Breast epithelium (tissue), 4 donors: ENCODE data around the gene AHRR. TPM values are rescaled to one million over a fixed set of nuclear protein-coding genes. Genes with fewer than 3 reads are reported as not detected.

ENCODE experiments used
- DNase-seq, 2 donors: peaks; one replicate each; pipeline ENCODE4 v3.0.0-alpha.2; 2019; ENCODE audit warnings: low spot score in 2 of 2
- H3K27ac ChIP-seq, 2 donors: fragments of 200-600 bp; sonication (generic) in 1 of 2; one replicate each; pipeline ENCODE4 v1.5.1; 2016 to 2019; ENCODE audit warnings: mild to moderate bottlenecking in 1 of 2
- H3K27me3 ChIP-seq, 2 donors: fragments of 200-600 bp; sonication (generic) in 1 of 2; one replicate each; pipeline versions ENCODE4 v1.5.1 to v1.6.0; 2017 to 2019; ENCODE audit warnings: control low read depth in 1 of 2, mild to moderate bottlenecking in 1 of 2
- H3K36me3 ChIP-seq: fragments of 200-600 bp; one replicate; pipeline ENCODE4 v1.5.1; 2019
- H3K4me1 ChIP-seq, 2 donors: fragments of 200-600 bp; sonication (generic); one replicate each; pipeline ENCODE4 v1.5.1; 2016 to 2019; ENCODE audit warnings: control low read depth in 1 of 2
- H3K4me3 ChIP-seq, 3 donors: fragments of 200-600 bp; sonication (generic); 1 replicate in 2 of 3; 2 replicates in 1 of 3; pipeline ENCODE4 v1.5.1; 2016 to 2019; ENCODE audit warnings: mild to moderate bottlenecking in 3 of 3, moderate library complexity in 2 of 3
- H3K9me3 ChIP-seq, 2 donors: fragments of 200-600 bp; sonication (generic) in 1 of 2; one replicate each; pipeline ENCODE4 v1.5.1; 2016 to 2019; ENCODE audit warnings: control low read depth in 1 of 2
- CTCF ChIP-seq, 3 donors: fragments of 450-650 bp; IDR thresholded peaks; one replicate each; pipeline ENCODE4 v1.5.1; 2016 to 2017; ENCODE audit warnings: antibody characterized with exemption in 3 of 3, mild to moderate bottlenecking in 3 of 3, moderate library complexity in 3 of 3
- POLR2A ChIP-seq: fragments of 450-650 bp; IDR thresholded peaks from one replicate; pipeline ENCODE4 v1.6.1; 2016; ENCODE audit warnings: antibody characterized with exemption, mild to moderate bottlenecking, moderate library complexity
- POLR2AphosphoS5 ChIP-seq, 3 donors: sonication (generic); formaldehyde crosslinking; IDR thresholded peaks; one replicate each; pipeline ENCODE4 v1.6.1; 2017; ENCODE audit warnings: antibody characterized with exemption in 3 of 3
- intact Hi-C: fragments of 100-400 bp; cut with DNase I; formaldehyde crosslinking; loops from one replicate; pipeline ENCODE4 v1.15.1; 2023; ENCODE audit warnings: low total_unique reads
- total RNA-seq, 3 donors: library from RNA; depleted of rRNA; stranded (reverse); fragments of >200 nt; gene quantifications; one replicate each; pipeline ENCODE4 v1.1.0, GENCODE V29; 2016

The AHRR gene
- total RNA-seq, 3 donors from 2014 or later, result 0.88 to 0.98 TPM; not detected in 1

- intact Hi-C loops, result no loop called here
- DNase-seq, result no peak
- H3K36me3 ChIP-seq, result no peaks in the 10 kb centered on the region
- no peaks in the 10 kb centered on the region for H3K27me3 ChIP-seq
- TF ChIP-seq POLR2A (no peak), CTCF (IDR thresholded peaks at IDR 0.05) (no peak), POLR2AphosphoS5 (IDR thresholded peaks at IDR 0.05) (peak in 1 of 3 donors; percentile 27)
- H3K9me3 ChIP-seq, result no peaks in the 10 kb centered on the region
- peak overlapping the region; percentile 79 to 95 for H3K27ac ChIP-seq
- peaks cover 0 to 6% of the 10 kb centered on the region in 2 donors for H3K4me1 ChIP-seq
- H3K4me3 ChIP-seq, result peak overlapping the region; percentile 85 to 99 (median 95)
Measured at GRCh38 chr5:443239-444151, 122.0 kb downstream of the AHRR start.

GRCh38 chr5:444226-444625 lies 122.7 kb downstream of the AHRR start:
- H3K27me3 ChIP-seq, result no peaks in the 10 kb centered on the region
- H3K36me3 ChIP-seq, result no peaks in the 10 kb centered on the region
- no peaks in the 10 kb centered on the region for H3K9me3 ChIP-seq
- peak overlapping the region; percentile 85 to 99 (median 95) for H3K4me3 ChIP-seq
- no peak for TF ChIP-seq CTCF (IDR thresholded peaks at IDR 0.05)
- no peak for TF ChIP-seq POLR2A
- TF ChIP-seq POLR2AphosphoS5 (IDR thresholded peaks at IDR 0.05), result no peak
- intact Hi-C loops, result no loop called here
- no peak overlapping the region for H3K27ac ChIP-seq
- peaks cover 0 to 6% of the 10 kb centered on the region in 2 donors for H3K4me1 ChIP-seq
- no peak for DNase-seq

- no peak for DNase-seq
Measured at GRCh38 chr5:445591-445990, 124.1 kb downstream of the AHRR start.

GRCh38 chr5:446066-446882 lies 124.8 kb downstream of the AHRR start:
- no peak overlapping the region for H3K27ac ChIP-seq
- DNase-seq, result no peak
- TF ChIP-seq POLR2A, result no peak
- TF ChIP-seq POLR2AphosphoS5 (IDR thresholded peaks at IDR 0.05), result no peak
- no peak for TF ChIP-seq CTCF (IDR thresholded peaks at IDR 0.05)
- intact Hi-C loops, result no loop called here
- H3K36me3 ChIP-seq, result peaks cover 4% of the 10 kb centered on the region
- H3K9me3 ChIP-seq, result peaks cover 0 to 3% of the 10 kb centered on the region in 2 donors
- peaks cover 0 to 6% of the 10 kb centered on the region in 2 donors for H3K4me1 ChIP-seq
- H3K27me3 ChIP-seq, result no peaks in the 10 kb centered on the region
- no peak overlapping the region for H3K4me3 ChIP-seq

More at GRCh38 chr5:445591-445990, 124.1 kb downstream of the AHRR start:
- H3K4me3 ChIP-seq, result no peak overlapping the region
- H3K4me1 ChIP-seq, result peaks cover 0 to 6% of the 10 kb centered on the region in 2 donors
- H3K27me3 ChIP-seq, result no peaks in the 10 kb centered on the region
- no peaks in the 10 kb centered on the region for H3K9me3 ChIP-seq
- intact Hi-C loops, result no loop called here
- no peaks in the 10 kb centered on the region for H3K36me3 ChIP-seq
- TF ChIP-seq POLR2A, result no peak
- no peak for TF ChIP-seq POLR2AphosphoS5 (IDR thresholded peaks at IDR 0.05)
- TF ChIP-seq CTCF (IDR thresholded peaks at IDR 0.05), result no peak
- H3K27ac ChIP-seq, result no peak overlapping the region
